Fibroblast of lung (primary cell): ENCODE measurements around the gene OAF. TPM values are rescaled to one million over a fixed set of nuclear protein-coding genes. Genes with fewer than 3 reads are reported as not detected.

Experiments
- DNase-seq, 2 donors: peaks; one replicate each; pipeline versions ENCODE4 v3.0.0 to v3.0.0-alpha.2; 2010; ENCODE audit warnings: low read depth in 2 of 2
- H2AFZ ChIP-seq: 2 replicates; pipeline ENCODE4 v1.5.1; 2012; ENCODE audit warnings: low read length, control low read depth, inconsistent platforms
- H3K27ac ChIP-seq: 2 replicates; pipeline ENCODE4 v1.5.1; 2011; ENCODE audit warnings: low read length, control low read depth; ENCODE audit not compliant: insufficient read depth
- H3K27me3 ChIP-seq: 2 replicates; pipeline ENCODE4 v1.5.1; 2011; ENCODE audit warnings: mild to moderate bottlenecking, low read length; ENCODE audit not compliant: control insufficient read depth, insufficient read depth
- H3K36me3 ChIP-seq: 2 replicates; pipeline ENCODE4 v1.5.1; 2011; ENCODE audit warnings: low read length; ENCODE audit not compliant: control insufficient read depth, insufficient read depth
- H3K4me1 ChIP-seq: 2 replicates; pipeline ENCODE4 v1.5.1; 2011; ENCODE audit warnings: low read length; ENCODE audit not compliant: control insufficient read depth, insufficient read depth; ENCODE audit errors: extremely low read depth
- H3K4me2 ChIP-seq: 2 replicates; pipeline ENCODE4 v1.5.1; 2011; ENCODE audit warnings: low read length, control low read depth; ENCODE audit not compliant: insufficient read depth; ENCODE audit errors: extremely low read depth
- H3K4me3 ChIP-seq, 4 experiments: fragments of 200-600 bp in 1 of 4; sonication (generic) in 1 of 4; replicated peaks in 1 of 4; 2 replicates each; pipeline ENCODE4 v1.5.1; 2011 to 2016; ENCODE audit warnings: low read length in 4 of 4, low read depth in 3 of 4, mild to moderate bottlenecking in 3 of 4, control low read depth in 2 of 4, inconsistent platforms in 1 of 4, mixed read lengths in 1 of 4; ENCODE audit not compliant: insufficient read depth in 1 of 4; ENCODE audit errors: control extremely low read depth in 1 of 4
- H3K79me2 ChIP-seq: 2 replicates; pipeline ENCODE4 v1.5.1; 2012; ENCODE audit warnings: mild to moderate bottlenecking, low read length, inconsistent platforms; ENCODE audit not compliant: control insufficient read depth, insufficient read depth
- H3K9ac ChIP-seq: 2 replicates; pipeline ENCODE4 v1.5.1; 2011; ENCODE audit warnings: mild to moderate bottlenecking, low read length, control low read depth; ENCODE audit not compliant: insufficient read depth
- H3K9me3 ChIP-seq: 2 replicates; pipeline ENCODE4 v1.5.1; 2012; ENCODE audit warnings: low read depth, low read length; ENCODE audit not compliant: control insufficient read depth, insufficient read depth
- H4K20me1 ChIP-seq: 2 replicates; pipeline ENCODE4 v1.5.1; 2011; ENCODE audit warnings: low read length; ENCODE audit not compliant: control insufficient read depth, insufficient read depth; ENCODE audit errors: extremely low read depth
- EZH2 ChIP-seq: IDR thresholded peaks from 2 replicates; pipeline ENCODE4 v1.5.1; 2012; ENCODE audit warnings: low read length, control low read depth, mild to moderate bottlenecking; ENCODE audit errors: missing control alignments
- polyA plus RNA-seq, 2 donors: library from polyadenylated mRNA; depleted of rRNA in 1 of 2; stranded (reverse) in 1 of 2; unstranded in 1 of 2; fragments of >200 nt; gene quantifications; 2 replicates each; pipeline ENCODE4 v1.2.1, GENCODE V29; 2011 to 2012; ENCODE audit warnings: missing spikeins in 1 of 2
- total RNA-seq: library from RNA; depleted of rRNA; stranded (reverse); fragments of >200 nt; gene quantifications from 2 replicates; pipeline ENCODE4 v1.2.1, GENCODE V29; 2014
- TF ChIP-seq, protein P1 (sequence below), 2 donors: IDR thresholded peaks in 1 of 2; conservative IDR thresholded peaks in 1 of 2; 1 replicate in 1 of 2; 2 replicates in 1 of 2; pipeline ENCODE4 v1.5.1; 2011 to 2012; ENCODE audit warnings: low read length in 2 of 2, control low read depth in 1 of 2, inconsistent platforms in 1 of 2, low read depth in 1 of 2, mild to moderate bottlenecking in 1 of 2

The OAF gene
- total and polyA plus RNA-seq, 2 donors (not counting 1 experiment from before 2014, with no cell fraction given) = 20.0 to 22.7 TPM

DNA sequence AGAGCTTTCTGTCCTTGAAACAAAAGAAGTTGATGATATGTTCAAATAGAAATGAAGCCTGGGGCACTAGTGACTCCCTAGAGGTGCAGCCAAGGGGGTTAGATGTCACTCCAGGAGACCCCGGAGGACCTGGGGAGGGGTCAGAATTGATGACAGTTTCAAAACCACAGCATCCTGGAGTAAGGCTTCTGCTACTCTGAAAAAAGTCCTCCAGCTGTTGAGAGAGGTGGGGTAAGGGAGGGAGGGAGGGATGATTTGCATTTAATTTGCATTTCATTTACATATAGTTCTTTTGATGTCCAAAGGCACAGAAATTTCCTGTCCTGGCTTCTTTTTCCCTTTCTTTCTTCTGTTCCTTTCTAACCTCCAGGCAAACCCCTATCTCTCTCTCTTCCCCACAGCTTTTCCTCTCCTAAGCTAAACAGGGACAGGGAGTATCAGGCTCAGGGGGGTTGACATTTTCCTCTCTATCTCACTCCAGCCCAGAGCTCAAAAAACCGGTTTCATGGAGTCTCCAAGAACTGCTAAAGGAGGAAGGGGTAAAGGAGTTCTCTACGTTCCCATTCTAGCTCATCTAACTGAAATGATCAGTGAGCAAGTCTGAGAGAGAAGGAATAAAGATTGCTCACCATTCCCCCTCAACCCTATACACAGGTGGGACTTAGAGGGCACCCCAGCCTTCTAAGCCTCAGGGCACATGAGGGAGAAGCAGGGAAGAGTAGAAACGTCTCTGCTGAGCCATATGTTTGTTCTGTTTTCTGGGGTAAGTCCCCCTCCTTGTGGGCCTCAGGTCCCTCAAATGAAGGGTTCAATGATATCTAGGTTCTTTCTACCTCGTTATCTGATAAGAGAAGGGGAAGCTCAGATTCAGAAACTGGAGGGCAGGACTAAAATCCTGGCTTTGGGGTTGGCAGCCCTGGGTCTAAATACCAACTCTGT lies 25.6 kb downstream of the OAF start:
- peak in 1 of 2 donors; percentile 63 for DNase-seq

DNA sequence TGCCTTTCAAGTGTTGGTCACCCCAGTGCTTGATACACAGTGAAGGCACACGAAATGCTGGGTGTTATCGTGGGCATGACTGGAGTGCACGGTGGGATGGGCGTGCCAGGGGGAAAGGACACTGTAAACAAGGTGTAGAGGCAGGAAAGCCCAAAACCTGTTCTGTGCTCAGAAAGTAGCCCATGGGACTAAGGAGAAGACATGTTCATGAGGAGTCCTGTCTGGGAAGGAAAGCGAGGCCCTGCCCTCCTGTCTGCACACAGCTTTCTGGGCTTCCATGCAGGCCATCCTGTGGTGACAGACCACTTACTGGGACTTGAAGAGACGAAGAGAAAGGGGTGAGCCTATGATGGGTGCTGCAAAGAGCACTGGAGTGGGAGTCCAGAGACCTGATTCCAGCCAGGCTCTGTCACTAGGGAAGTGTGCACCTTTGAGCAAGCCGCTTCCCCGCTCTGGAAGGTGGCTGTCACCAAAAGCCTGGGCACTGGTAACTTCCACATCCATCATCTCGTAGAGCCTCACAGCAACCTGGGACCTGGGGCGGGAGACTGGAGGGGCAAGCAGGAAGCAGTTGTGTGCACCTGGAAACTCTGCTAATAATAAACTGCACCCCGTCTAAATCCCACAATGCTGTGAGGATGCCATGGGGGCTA lies 28.3 kb downstream of the OAF start:
- Histone ChIP-seq H3K79me2 (no peaks in the 10 kb centered on the region), H3K4me3 (no peak overlapping the region), H3K4me1 (no peaks in the 10 kb centered on the region), H3K4me2 (no peak overlapping the region), H3K27ac (no peak overlapping the region), H4K20me1 (no peaks in the 10 kb centered on the region), H3K9ac (no peak overlapping the region), H3K36me3 (no peaks in the 10 kb centered on the region), H3K9me3 (no peaks in the 10 kb centered on the region), H3K27me3 (peaks cover 32% of the 10 kb centered on the region), H2AFZ (no peak overlapping the region)
- DNase-seq = no peak
- no peak for TF ChIP-seq EZH2
- TF ChIP-seq, protein P1, sequence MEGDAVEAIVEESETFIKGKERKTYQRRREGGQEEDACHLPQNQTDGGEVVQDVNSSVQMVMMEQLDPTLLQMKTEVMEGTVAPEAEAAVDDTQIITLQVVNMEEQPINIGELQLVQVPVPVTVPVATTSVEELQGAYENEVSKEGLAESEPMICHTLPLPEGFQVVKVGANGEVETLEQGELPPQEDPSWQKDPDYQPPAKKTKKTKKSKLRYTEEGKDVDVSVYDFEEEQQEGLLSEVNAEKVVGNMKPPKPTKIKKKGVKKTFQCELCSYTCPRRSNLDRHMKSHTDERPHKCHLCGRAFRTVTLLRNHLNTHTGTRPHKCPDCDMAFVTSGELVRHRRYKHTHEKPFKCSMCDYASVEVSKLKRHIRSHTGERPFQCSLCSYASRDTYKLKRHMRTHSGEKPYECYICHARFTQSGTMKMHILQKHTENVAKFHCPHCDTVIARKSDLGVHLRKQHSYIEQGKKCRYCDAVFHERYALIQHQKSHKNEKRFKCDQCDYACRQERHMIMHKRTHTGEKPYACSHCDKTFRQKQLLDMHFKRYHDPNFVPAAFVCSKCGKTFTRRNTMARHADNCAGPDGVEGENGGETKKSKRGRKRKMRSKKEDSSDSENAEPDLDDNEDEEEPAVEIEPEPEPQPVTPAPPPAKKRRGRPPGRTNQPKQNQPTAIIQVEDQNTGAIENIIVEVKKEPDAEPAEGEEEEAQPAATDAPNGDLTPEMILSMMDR (conservative IDR thresholded peaks at IDR 0.05 in 1 of 2, IDR thresholded peaks at IDR 0.05 in 1 of 2; ENCODE audit: low read depth in 1 of 2, low read length in 2 of 2) = no peak

More for the DNA sequence above, 25.6 kb downstream of the OAF start:
- H3K36me3 ChIP-seq = no peaks in the 10 kb centered on the region
- no peaks in the 10 kb centered on the region for H3K4me1 ChIP-seq
- H4K20me1 ChIP-seq = no peaks in the 10 kb centered on the region
- H3K4me3 ChIP-seq = no peak overlapping the region
- no peaks in the 10 kb centered on the region for H3K79me2 ChIP-seq
- H3K9me3 ChIP-seq = no peaks in the 10 kb centered on the region
- TF ChIP-seq, protein P1 (conservative IDR thresholded peaks at IDR 0.05 in 1 of 2, IDR thresholded peaks at IDR 0.05 in 1 of 2; ENCODE audit: low read depth in 1 of 2, low read length in 2 of 2) = no peak
- no peak for TF ChIP-seq EZH2
- H3K27ac ChIP-seq = no peak overlapping the region
- peaks cover 26% of the 10 kb centered on the region for H3K27me3 ChIP-seq
- no peak overlapping the region for H3K4me2 ChIP-seq
- no peak overlapping the region for H2AFZ ChIP-seq
- no peak overlapping the region for H3K9ac ChIP-seq
